HG02870 (cell line): Measurements from ENCODE around the gene JAZF1.
"Not testable (repeated sequence)": the region's sequence is repeated elsewhere in the genome, so short reads cannot be mapped to it uniquely, and the experiment has no call there.

Experiments
- ATAC-seq: cut with Tn5 transposase; IDR thresholded peaks from one replicate; pipeline ENCODE4 v1.9.1; 2021; ENCODE audit warnings: mild to moderate bottlenecking, moderate library complexity; ENCODE audit not compliant: unreplicated experiment

JAZF1 gene

GRCh38 chr7:27861747-27862146, 318.8 kb downstream of the JAZF1 start:
- ATAC-seq: no peak

- no peak for ATAC-seq
Measured at GRCh38 chr7:27860800-27861199, 319.8 kb downstream of the JAZF1 start.

- not testable (repeated sequence) for ATAC-seq
Measured at GRCh38 chr7:27856703-27857485, 323.7 kb downstream of the JAZF1 start.

GRCh38 chr7:27850531-27850930, 330.1 kb downstream of the JAZF1 start:
- no peak for ATAC-seq

- no peak for ATAC-seq
Measured at GRCh38 chr7:27846388-27846787, 334.2 kb downstream of the JAZF1 start.

GRCh38 chr7:27843584-27844305, 336.9 kb downstream of the JAZF1 start:
- no peak for ATAC-seq

GRCh38 chr7:27842851-27843250, 337.7 kb downstream of the JAZF1 start:
- ATAC-seq: no peak

- no peak for ATAC-seq
Measured at GRCh38 chr7:27842094-27842692, 338.4 kb downstream of the JAZF1 start.

GRCh38 chr7:27840760-27841364, 339.7 kb downstream of the JAZF1 start:
- ATAC-seq: no peak

- no peak for ATAC-seq
Measured at GRCh38 chr7:27840313-27840712, 340.3 kb downstream of the JAZF1 start.

- ATAC-seq: no peak
Measured at GRCh38 chr7:27839099-27839498, 341.5 kb downstream of the JAZF1 start.

- no peak for ATAC-seq
Measured at GRCh38 chr7:27836536-27836935, 344.1 kb downstream of the JAZF1 start.

- ATAC-seq: no peak
Measured at GRCh38 chr7:27835376-27835775, 345.2 kb downstream of the JAZF1 start.

- no peak for ATAC-seq
Measured at GRCh38 chr7:27834179-27834921, 346.2 kb downstream of the JAZF1 start.

- no peak for ATAC-seq
Measured at GRCh38 chr7:27826357-27826756, 354.2 kb downstream of the JAZF1 start.

- ATAC-seq: no peak
Measured at GRCh38 chr7:27825891-27826290, 354.7 kb downstream of the JAZF1 start.

GRCh38 chr7:27822245-27822644, 358.4 kb downstream of the JAZF1 start:
- no peak for ATAC-seq

- no peak for ATAC-seq
Measured at GRCh38 chr7:27812706-27813105, 367.9 kb downstream of the JAZF1 start.

- no peak for ATAC-seq
Measured at GRCh38 chr7:27810186-27810585, 370.4 kb downstream of the JAZF1 start.

- no peak for ATAC-seq
Measured at GRCh38 chr7:27808626-27809025, 372.0 kb downstream of the JAZF1 start.

GRCh38 chr7:27804139-27804538, 376.5 kb downstream of the JAZF1 start:
- no peak for ATAC-seq
